Upper lobe of left lung (tissue), 4 donors: ENCODE data around the gene RBMS1.

ENCODE experiments used
- EP300 ChIP-seq, 4 donors: sonication (generic); formaldehyde crosslinking; IDR thresholded peaks; one replicate each; pipeline ENCODE4 v1.5.1; 2017; ENCODE audit warnings: antibody characterized with exemption in 4 of 4, control low read depth in 2 of 4
- POLR2A ChIP-seq, 4 donors: fragments of 450-650 bp; IDR thresholded peaks; one replicate each; pipeline ENCODE4 v1.5.1; 2016 to 2017; ENCODE audit warnings: antibody characterized with exemption in 4 of 4, mild to moderate bottlenecking in 2 of 4
- TF ChIP-seq, protein P1 (sequence below), 6 experiments: fragments of 450-650 bp in 4 of 6; fragments of 200-600 bp in 2 of 6; sonication (generic) in 2 of 6; IDR thresholded peaks; one replicate each; pipeline ENCODE4 v1.5.1; 2016 to 2019; ENCODE audit warnings: antibody characterized with exemption in 6 of 6

DNA sequence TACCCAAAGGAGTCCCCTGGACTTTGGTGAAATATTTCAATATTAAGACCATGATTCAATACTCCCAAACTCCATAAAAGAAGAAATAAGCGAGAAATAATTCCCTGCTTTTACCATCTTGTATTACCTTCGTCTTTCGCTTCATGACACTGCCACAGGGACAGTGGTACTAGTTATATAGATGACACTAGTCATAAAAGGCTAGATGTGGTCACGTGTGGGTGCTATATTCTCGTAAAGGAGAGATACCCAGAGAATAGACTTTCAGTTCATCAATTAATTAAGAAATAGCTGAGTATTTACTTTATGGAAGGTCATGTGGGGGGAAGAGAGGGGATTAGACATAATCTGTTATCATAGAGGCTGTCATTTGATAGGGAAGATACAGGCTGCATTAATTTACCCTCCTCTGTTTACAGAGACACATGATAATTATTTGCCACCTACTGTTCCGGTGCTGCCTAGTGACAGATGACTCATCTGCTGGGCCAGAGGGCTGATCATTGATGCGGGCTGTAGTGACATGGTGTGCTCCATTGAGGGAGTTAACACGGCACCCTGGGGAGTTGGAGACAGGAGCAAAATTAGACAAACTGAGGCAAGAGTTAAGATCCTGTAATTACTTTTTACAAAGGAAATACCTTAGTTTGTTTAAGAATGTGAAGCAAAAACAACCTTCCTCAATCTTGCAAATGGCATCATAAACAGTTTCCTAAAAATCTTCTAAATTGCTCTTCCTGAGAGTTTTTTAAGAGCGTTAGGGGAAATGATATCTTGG, 215.3 kb downstream of the RBMS1 start:
- TF ChIP-seq, protein P1, sequence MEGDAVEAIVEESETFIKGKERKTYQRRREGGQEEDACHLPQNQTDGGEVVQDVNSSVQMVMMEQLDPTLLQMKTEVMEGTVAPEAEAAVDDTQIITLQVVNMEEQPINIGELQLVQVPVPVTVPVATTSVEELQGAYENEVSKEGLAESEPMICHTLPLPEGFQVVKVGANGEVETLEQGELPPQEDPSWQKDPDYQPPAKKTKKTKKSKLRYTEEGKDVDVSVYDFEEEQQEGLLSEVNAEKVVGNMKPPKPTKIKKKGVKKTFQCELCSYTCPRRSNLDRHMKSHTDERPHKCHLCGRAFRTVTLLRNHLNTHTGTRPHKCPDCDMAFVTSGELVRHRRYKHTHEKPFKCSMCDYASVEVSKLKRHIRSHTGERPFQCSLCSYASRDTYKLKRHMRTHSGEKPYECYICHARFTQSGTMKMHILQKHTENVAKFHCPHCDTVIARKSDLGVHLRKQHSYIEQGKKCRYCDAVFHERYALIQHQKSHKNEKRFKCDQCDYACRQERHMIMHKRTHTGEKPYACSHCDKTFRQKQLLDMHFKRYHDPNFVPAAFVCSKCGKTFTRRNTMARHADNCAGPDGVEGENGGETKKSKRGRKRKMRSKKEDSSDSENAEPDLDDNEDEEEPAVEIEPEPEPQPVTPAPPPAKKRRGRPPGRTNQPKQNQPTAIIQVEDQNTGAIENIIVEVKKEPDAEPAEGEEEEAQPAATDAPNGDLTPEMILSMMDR (IDR thresholded peaks at IDR 0.05): no peak
- TF ChIP-seq POLR2A (IDR thresholded peaks at IDR 0.05) (no peak), EP300 (IDR thresholded peaks at IDR 0.05) (no peak)
